GM21717 (cell line): ENCODE data around the gene TGFBI.

Source experiments
- ATAC-seq: cut with Tn5 transposase; IDR thresholded peaks from one replicate; pipeline ENCODE4 v1.9.1; 2021; ENCODE audit warnings: mild to moderate bottlenecking, moderate library complexity; ENCODE audit not compliant: unreplicated experiment

TGFBI gene

DNA sequence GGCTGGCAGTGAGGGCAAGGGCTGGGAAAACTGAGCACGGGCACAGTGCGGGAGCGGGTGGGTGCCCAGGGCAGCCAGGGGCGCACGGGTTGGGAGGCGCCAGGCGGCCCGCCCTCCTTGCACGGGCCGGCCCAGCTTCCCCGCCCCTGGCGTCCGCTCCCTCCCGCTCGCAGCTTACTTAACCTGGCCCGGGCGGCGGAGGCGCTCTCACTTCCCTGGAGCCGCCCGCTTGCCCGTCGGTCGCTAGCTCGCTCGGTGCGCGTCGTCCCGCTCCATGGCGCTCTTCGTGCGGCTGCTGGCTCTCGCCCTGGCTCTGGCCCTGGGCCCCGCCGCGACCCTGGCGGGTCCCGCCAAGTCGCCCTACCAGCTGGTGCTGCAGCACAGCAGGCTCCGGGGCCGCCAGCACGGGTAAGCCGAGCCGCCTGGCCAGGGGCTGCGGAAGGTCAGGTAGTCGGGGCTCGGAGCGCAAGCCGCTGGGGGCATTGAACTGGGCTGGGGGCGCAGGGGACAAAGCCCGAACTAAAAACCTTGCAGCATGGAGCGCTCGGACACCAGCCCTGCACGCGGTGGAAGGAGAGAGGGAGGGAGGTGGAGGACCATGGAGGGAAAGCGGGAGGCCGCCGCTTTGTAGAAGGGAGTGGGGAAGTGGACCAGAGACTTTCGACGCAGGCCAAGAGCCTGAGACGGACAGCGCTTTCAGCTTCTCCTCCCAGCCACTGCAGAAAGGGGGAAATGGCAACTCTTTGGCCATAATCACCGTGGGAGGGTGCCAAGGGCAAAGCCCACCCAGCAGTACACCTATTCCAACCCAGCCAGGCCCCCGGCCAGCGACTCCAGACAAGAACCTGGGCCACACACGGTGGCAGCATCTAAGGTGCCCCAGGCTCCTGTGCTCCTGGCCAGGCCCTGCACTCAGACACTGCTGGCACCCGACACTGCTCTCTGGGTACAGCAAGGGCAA lies at the start of gene TGFBI:
TGFBI (plus strand) TSS at position 207 of the 961 bp plus-strand sequence; CDS start at position 275, 68 bp downstream.
- ATAC-seq = no peak

DNA sequence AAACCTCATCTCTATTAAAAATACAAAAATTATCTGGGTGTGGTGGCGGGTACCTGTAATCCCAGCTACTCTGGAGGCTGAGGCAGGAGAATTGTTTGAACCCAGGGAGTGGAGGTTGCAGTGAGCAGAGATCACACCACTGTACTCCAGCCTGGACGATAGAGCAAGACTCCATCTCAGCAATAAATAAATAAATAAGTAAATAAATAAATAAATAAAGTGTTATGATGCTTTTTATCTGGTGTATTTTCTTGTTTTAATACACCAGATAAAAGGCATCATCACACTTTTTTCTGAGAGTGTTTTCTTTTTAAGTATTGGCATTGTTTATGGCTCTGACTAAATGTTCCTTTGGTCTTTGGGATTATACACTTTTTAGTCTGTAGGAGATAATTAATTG lies 49.8 kb upstream of the TGFBI start:
- ATAC-seq = no peak

DNA sequence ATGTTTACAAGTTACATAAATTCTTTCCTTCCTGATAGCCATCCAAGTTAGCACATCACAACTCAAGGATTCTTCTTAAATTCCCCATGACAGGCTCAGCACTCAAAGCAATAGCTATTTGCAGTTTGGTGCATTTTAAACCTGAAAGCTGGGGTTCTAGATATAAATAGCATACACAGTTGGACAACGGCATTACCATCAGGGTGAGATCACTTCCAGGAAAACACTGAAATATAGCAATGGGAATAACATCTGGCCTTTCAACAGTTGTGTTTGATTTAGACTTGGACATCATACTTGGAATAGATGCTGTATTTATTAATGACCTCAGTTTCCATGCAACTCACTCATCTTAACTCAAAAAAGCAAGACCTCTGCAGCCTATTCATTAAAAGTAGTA lies 49.3 kb upstream of the TGFBI start:
- no peak for ATAC-seq

DNA sequence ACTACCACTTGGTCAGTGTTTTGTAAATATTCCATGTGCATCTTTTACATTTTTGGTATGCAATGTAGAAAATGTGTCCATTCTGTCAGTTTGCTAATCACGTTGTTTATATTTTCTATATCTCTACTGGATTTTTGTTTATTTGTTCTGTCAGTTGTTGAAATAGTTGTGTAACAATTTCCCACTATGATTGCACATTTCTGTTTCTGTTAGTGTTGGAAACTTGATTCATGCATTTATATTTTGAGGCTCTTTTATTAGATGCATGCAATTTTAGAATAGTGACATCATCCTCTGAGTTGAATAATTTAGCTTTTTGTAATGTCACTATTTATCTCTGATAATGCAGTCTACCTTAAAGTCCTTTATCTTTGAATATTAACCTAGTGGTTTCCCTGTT lies 48.2 kb upstream of the TGFBI start:
- no peak for ATAC-seq

DNA sequence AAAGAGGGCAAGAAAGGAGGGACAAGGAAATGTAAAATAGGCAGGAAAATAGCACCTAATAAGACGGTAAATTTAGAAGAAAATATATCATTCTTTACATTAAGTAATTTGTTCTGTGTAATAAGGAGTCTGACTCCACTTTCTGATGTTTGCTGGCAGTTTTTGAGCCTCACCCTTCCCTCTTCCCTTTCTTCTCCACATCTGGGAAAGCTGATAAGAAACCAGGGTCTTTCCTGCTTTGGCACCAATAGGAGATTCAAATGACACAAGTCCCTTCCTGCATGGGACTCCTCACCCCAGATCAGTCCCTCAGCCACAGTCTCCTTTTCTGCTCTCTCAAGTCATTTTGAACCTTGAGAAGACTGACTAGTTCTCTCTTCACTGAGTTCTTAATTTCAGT lies 42.8 kb upstream of the TGFBI start:
- ATAC-seq = no peak

DNA sequence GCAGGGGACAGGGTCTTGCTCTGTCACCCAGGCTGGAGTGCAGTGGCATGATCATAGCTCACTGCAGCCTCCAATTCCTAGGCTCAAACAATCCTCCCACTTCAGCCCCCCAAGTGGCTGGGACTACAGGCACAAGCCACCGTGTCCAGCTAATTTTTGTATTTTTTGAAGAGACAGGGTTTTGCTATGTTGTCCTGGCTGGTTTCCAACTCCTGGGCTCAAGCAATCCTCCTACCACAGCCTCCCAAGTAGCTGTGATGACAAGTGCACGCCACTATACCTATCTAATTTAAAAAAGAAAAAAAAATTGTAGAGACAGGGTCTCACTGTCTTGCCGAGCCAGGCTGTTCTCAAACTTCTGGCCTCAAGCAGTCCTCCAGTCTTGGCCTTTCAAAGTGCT lies 42.4 kb upstream of the TGFBI start:
- no peak for ATAC-seq

DNA sequence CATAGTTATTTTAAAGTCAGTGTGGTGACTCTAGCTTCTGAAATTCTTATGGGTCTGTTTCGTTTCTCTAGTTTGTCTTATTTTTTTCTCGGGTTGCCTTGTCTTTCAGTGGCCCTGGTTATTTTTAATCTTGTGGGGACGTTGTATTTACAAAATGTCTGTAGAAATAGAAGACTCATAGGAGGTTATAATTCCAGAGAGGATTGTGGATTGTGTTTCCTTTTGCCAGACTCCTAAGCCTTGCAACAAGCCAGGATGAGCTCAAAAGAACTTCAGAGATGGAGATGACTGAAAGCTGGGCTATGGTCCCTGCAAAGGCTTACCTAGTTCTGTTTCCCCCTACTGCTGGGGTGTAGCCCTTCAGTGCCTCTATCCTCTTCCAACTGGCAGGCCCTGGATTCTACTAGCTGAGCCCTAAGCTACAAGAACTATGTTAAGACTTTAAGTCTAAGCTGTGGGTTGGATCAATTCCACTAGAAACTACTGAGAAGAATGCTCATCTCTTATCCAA lies 41.8 kb upstream of the TGFBI start:
- no peak for ATAC-seq

DNA sequence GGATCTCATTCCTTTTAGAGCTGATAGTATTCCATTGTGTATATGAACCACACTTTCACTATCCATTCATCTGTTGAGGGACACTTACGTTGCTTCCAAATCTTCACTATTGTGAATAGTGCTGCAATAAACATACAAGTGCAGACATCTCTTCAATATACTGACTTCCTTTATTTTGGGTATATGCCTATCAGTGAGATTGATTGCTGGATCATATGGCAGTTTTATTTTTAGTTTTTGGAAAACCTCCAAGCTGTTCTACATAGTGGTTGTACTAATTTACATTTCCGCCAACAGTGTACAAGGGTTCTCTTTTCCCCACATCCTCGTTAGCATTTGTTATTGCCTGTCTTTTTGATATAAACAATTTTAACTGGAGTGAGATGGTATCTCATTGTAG lies 40.2 kb upstream of the TGFBI start:
- ATAC-seq = no peak

DNA sequence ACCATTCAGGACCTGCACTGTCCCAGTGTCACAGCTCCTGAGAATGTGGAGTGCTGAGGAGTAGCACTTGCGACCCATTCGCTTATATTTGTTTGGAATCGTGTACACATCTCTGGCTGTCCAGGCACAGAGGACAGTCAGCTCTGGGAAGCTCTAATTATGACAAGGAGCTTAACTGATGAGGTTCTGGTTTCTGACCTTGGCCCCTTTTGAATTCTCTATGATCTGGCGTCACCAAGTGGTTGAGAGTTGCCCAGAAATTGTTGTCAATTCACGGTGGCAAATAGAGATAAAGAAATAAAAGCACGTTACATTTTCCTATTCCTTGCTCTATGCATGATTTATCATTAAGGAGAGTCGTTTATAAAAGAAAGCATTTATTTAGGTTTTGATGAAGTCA lies 39.1 kb upstream of the TGFBI start:
- no peak for ATAC-seq

DNA sequence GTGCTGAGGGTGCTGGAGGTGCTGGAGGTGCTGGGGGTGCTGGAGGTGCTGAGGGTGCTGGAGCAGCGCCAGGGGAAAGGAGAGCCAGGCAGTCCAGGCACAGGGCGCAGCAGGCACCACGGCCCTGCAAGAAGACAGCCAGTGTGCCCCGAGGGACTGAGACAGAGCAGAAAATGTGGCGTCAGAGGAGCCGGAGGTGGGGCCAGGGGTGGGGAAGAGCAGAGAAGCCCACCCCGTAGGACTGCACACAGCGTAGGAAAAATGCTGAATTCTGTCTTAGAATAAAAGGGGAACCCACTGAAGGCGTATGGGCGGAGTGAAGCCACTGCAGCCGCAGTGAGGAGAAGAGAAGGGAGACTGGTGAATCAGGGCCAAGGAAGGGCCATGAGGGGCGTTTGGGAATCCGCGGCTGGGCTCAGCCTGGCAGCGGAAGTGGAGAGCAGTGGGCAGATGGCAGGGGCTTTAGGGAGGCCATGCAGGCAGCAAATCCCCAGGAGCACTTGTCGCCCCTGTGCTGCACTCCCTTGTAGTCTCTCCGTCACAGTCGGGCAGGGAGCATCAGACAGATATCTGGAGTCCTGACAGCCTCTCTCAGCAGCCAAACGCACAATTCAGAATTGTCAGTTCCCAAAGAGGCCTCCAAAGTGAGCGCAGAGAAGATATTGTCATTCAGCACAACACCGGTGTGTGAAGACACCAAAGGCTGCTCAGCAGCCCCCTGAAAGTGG lies 38.1 kb upstream of the TGFBI start:
- no peak for ATAC-seq

DNA sequence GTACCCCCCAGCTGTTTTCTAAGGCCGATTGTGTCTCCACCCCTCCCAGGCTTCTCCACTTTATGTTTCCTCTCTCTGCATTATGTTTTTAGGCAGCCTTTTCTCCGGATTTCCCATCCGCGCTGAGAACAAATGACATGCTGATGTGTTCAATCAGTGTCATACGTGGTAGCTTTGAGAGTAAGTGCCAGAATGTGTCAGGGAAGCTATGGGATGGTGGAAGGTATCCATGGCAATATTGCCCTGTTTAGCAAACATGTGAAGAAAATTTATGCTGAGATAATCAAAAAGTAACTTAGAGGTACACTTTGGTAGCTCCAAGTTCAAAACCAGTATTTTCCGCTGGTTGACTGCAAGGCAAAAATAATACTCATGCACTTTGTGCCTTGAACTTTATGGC lies 37.4 kb upstream of the TGFBI start:
- ATAC-seq = no peak

DNA sequence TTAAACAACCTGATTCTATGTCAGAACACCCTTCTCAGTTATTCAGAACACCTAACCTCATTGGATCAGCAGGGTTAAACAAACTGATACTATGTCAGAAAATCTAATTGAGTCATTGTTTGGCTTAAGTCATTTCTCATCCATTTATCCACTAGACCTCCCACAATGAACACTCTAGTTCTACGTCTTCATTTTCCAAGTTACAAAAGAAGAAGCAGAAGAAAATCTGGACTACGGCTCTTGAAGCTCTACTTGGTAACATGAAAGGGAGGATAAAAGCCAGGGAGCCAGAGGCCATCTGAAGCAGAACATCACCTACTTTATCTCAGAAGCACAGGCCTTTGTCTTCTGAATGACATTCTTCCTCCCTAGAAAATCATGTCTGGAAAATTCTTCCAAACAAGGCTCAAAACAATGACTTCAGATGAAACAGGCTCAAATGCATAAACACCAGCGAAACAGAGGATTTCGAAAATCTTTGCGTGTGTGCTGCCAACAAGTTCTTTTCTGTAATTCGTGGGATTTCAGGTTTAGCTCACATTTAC lies 35.4 kb upstream of the TGFBI start:
- ATAC-seq = no peak

DNA sequence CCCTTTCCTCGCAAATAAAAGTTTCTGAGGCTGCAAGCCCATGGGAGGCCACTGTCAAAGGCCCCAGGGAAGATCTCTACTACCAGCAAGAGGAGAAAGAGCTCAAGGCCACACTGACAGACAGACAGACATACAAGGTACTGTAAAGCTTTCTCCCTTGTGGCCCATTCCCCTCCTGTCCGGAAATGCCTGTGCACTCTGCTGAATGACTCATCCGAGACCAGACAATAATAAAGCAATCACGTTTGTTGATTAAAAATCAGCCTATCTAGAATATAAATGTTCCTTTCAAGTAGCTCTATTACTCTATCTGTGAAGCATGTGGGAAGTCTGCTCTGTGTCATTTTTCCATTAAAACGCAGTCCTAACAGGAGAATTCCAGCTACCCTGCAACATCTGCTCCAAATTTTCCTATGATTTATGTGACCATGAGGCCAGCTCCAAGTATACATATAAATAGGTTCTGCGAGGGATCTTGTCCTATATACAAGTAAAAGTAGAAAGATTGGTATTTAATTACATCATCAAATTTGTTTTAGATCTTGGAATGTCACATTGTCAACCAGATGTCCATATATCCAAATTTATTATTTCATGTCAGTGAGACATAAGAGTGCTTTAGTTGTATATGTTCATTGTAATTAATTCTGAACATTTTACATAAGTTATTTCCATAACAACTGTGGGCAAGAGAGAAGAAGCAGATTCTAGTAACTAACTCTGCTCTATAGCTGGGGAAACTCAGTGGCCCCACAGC lies 34.7 kb upstream of the TGFBI start:
- ATAC-seq = no peak

DNA sequence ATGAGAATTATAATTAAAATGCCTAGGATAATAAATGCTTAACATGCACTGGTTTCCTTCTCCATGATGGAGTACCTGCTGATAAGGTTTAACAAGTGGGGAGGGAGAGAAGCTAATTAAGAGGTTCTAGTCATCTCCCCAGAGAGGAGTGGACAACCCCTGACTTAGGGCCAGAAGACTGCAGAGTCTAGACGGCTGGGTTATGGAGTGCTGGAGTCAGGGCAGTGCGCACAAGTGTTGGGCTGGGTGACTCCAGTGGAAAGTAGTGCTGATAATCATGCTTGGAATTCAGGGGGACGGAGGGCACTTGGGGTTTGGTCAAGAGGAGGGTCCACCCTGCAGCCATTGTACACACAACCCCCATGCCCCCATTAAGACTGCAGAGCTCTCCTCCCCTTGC lies 32.8 kb upstream of the TGFBI start:
- no peak for ATAC-seq

DNA sequence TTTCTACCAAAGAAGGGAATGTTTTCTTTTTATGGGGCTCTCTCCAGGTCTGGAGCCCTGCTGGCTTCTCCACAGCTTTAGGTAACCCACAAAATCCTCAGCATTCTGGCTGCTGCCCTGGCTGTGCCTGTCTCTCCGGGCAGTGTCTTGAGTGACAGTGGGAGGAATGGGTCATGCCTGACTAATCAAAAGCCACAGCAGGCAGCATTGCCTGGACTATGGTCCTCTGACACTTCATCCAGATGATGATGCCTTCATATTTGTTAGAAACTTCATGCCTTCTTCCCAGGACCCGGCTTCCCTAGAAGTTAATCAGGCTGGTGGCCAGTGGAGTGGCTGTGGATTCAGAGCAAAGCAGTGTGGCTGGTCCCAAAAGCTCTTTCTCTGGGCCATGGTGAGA lies 32.2 kb upstream of the TGFBI start:
- no peak for ATAC-seq

DNA sequence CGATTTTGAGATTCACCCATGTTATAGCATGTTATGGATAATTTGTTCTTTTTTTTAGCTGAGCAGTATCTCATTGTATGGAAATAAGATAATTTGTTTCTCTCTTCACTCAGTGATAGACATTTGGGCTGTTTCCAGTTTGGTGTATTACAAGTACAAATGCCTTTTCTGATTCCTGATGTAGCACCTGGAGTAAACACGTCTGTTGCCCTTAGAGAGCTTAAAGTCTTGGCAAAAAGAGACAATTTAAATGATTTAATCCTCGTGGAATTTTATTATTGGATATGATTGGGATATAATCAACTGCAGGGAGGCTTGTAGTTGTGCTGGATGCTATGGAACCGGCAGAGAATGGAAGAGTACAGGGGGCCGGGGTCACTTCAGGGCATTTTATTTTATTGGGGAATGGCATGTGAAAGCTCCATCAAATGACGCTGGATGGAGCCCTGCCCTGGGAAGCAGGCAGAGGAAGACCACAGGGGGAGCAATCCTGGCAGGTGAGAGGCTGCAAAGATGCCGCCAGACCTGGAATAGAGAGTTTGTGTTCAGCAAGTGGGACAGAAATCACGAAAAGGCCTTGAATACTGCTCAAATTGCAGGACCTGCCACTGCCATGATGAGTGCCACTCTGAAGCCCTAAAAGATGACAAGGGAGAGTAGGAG lies 31.0 kb upstream of the TGFBI start:
- no peak for ATAC-seq

DNA sequence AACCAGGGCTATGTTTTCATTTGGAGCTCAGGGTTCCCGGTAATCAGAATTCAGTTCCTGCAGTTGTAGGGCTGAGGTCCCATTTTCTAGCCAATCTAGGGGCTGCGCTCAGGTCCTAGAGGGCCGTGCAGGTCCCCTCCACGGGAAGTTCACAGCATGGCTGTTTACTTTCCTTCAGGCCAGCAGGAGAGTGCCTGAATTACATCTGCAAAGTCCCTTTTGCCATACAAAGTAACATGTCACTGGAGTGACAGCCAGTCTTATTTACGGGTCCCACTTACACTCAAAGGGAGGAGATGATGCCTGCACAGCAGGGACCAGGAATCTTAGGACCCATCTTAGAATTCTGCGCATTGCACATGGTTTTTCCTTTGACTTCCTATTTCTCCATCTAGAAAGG lies 29.9 kb upstream of the TGFBI start:
- ATAC-seq = no peak

DNA sequence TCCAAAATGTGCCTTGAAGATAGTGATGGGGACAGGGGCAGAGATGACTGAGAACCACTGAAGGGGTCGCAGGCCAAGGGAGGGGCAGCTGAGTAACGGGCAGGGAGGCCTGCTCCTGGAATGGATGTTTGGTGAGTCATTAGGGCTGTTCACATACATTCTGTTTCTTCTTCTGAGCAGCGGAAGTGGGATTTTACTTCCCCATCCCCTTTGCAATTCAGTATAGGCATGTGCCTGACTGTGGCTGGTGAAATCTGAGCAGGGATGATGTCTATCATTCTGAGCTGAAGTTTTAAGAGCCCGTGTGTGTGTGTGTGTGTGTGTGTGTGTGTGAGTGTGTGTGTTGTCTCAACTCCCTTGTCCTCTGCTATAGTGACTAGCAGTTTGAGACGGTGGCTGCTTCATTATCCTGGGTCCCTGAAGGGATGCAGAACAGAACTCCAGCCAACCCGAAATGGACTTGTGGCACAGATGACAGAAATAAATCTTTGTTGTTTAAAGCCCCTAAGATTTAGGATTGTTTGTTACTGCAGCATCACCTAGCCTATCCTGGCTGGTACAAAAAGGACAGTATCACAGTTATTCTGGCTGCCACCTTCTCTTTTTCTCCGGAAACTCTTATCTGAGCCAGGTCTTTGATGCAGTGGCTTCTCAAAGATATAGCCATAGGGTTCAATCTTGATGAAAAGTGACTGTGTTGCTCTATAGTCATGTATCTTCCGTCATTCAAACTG lies 29.2 kb upstream of the TGFBI start:
- no peak for ATAC-seq

DNA sequence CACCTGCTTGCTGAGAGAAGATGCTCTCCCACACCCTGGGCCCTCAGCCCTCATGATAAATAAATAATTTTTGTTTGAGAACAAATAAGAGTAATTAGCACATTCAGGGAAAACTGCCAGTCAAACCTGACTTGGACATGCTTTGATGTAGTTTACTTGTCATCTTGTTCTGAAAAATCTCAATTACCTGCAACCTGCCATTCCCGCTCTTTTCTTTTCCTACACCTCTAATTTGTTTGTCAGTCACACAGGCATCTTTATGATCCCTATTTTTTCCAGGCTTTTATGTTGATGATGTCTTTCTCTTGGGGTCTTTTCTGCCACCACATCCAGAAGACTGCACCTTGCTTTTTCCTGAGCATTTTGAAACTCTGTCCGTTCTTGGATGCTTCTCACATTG lies 28.6 kb upstream of the TGFBI start:
- no peak for ATAC-seq

DNA sequence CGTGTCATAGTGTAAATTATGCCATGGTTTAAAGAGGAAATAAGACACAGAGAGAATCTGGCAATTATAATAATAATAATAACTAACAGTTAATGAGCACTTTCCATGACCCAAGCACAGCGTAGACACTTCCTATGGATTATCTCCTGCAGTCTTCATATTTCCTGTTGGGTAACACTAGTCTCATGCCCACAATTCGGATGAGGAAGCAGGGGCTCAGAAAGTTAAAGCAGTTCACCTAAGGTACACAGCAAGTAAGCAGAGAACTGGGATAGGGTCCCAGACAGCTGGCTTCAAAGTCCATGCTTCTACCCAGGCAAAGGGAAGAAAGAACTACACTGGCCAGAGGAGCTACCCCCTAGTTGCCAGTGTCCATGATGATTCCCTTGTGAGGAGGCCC lies 27.9 kb upstream of the TGFBI start:
- no peak for ATAC-seq
